ENCODE results near the gene FANCG. TPM values are rescaled to one million over a fixed set of nuclear protein-coding genes. Genes with fewer than 3 reads are reported as not detected.

FANCG gene
- total and polyA plus RNA-seq, 2 donors (not counting 1 experiment from before 2014, with no cell fraction given): 26.5 to 40.1 TPM

DNA sequence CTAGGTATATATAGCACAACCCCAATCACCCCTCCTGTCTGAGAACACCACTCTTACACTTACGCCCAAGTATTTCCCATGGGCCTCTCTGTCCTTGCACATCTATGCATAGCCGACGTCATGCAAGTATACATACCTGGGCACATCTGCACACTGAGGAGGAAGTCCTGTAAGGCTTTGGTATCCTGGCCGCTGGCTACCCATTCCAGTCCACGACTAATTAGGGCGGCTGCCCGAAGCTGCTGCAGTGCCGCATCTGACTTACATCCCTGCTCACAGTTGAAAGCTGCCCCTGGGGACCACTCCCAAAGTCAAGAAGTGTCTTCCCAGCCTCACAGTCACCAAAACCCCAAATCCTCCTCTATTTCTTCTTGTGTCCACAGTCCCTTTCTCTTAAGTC lies 5.0 kb downstream of the FANCG start:
- Histone ChIP-seq H3K4me1 (ENCODE audit: control insufficient read depth in 2 of 2, insufficient read depth in 2 of 2, low read length in 2 of 2) (peaks cover 25 to 34% of the 10 kb centered on the region in 2 donors), H3K79me2 (ENCODE audit: control insufficient read depth, insufficient read depth, low read length) (peaks cover 61% of the 10 kb centered on the region), H3K36me3 (replicated peaks in 1 of 2; ENCODE audit: control extremely low read depth in 1 of 2, control insufficient read depth in 1 of 2, extremely low read depth in 1 of 2, insufficient read depth in 2 of 2, low read length in 1 of 2) (peaks cover 1 to 24% of the 10 kb centered on the region in 2 experiments), H2AFZ (ENCODE audit: insufficient read depth, low read depth, low read length, poor library complexity, severe bottlenecking) (no peak overlapping the region), H3K9me3 (ENCODE audit: control extremely low read depth in 1 of 3, control insufficient read depth in 2 of 3, insufficient read depth in 1 of 3, low read length in 2 of 3) (no peaks in the 10 kb centered on the region), H3K4me2 (replicated peaks; ENCODE audit: low read depth, low read length, poor library complexity, severe bottlenecking) (no peak overlapping the region), H3K27ac (ENCODE audit: low read length in 2 of 2) (no peak overlapping the region), H3K4me3 (ENCODE audit: control extremely low read depth in 1 of 5, extremely low read depth in 1 of 5, insufficient read depth in 1 of 5, low read depth in 2 of 5, low read length in 4 of 5) (no peak overlapping the region), H3K27me3 (replicated peaks in 1 of 4; ENCODE audit: control extremely low read depth in 1 of 4, control insufficient read depth in 3 of 4, insufficient read depth in 4 of 4, low read length in 3 of 4) (no peaks in the 10 kb centered on the region), H4K20me1 (ENCODE audit: control insufficient read depth, insufficient read depth, low read length, poor library complexity, severe bottlenecking) (peaks cover 26% of the 10 kb centered on the region), H3K9ac (ENCODE audit: low read length) (no peak overlapping the region)
- DNase-seq (no peak), ATAC-seq (ENCODE audit: low read depth) (no peak)
- H3K9me3 Mint-ChIP-seq (ENCODE audit: insufficient read depth): no peaks in the 10 kb centered on the region
- H3K27ac Mint-ChIP-seq: no peak overlapping the region
- intact Hi-C loops (cut with micrococcal nuclease): loop anchor here (10.0 kb wide), 1 partner anchor 660 kb away; the partner anchor contains the start of genes CREB3 and TLN1
- peaks cover 37% of the 10 kb centered on the region for H3K4me1 Mint-ChIP-seq
- ChIA-PET CTCF (no interaction called here), POLR2A (no interaction called here)
- WGBS (ENCODE audit: insufficient coverage): 100% methylated on average over 8 of the region's 8 CpGs
- TF ChIP-seq EZH2 (IDR thresholded peaks at IDR 0.05; ENCODE audit: borderline replicate concordance, insufficient read depth, low read depth, low read length, poor library complexity, severe bottlenecking): no peak
- TF ChIP-seq CTCF (IDR thresholded peaks at IDR 0.05): no peak
- H3K27me3 Mint-ChIP-seq: no peaks in the 10 kb centered on the region
- no peak overlapping the region for H3K4me3 Mint-ChIP-seq

DNA sequence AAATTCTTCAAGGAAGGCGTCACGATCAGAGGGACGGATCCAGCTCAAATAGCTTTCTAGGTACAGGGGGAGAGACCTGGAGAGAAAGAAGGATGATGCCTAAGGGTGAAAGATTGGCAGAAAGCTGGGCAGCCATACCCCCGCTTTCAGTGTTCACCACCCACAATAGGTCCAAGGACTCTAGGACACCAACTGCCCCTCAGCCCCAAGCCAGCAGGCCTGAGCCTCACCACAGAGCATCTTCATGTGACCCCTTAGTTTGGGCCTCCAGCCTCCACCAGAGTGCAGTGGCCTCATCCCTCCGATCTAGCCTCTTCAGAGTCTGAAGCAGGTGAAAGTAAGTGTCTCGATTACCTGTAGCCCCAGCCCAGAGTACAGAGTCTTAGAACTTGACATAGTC lies 5.6 kb downstream of the FANCG start:
- H3K4me3 ChIP-seq (ENCODE audit: control extremely low read depth in 1 of 5, extremely low read depth in 1 of 5, insufficient read depth in 1 of 5, low read depth in 2 of 5, low read length in 4 of 5): no peak overlapping the region
- no peak overlapping the region for H2AFZ ChIP-seq (ENCODE audit: insufficient read depth, low read depth, low read length, poor library complexity, severe bottlenecking)
- Mint-ChIP-seq H3K27ac (no peak overlapping the region), H3K9me3 (ENCODE audit: insufficient read depth) (no peaks in the 10 kb centered on the region), H3K27me3 (no peaks in the 10 kb centered on the region), H3K4me1 (peaks cover 38% of the 10 kb centered on the region), H3K4me3 (no peak overlapping the region)
- H3K79me2 ChIP-seq (ENCODE audit: control insufficient read depth, insufficient read depth, low read length): peaks cover 67% of the 10 kb centered on the region
- H3K4me2 ChIP-seq (replicated peaks; ENCODE audit: low read depth, low read length, poor library complexity, severe bottlenecking): no peak overlapping the region
- peaks cover 29 to 37% of the 10 kb centered on the region in 2 donors for H3K4me1 ChIP-seq (ENCODE audit: control insufficient read depth in 2 of 2, insufficient read depth in 2 of 2, low read length in 2 of 2)
- intact Hi-C loops (cut with micrococcal nuclease): loop anchor here (10.0 kb wide), 1 partner anchor 661 kb away; the partner anchor contains the start of genes CREB3 and TLN1
- H4K20me1 ChIP-seq (ENCODE audit: control insufficient read depth, insufficient read depth, low read length, poor library complexity, severe bottlenecking): peaks cover 33% of the 10 kb centered on the region
- ChIA-PET POLR2A (no interaction called here), CTCF (interaction anchor here (0.7 kb wide), 1 partner anchor 24 kb away, joined by 4 read pairs; no protein-coding TSS in a partner anchor)
- H3K9ac ChIP-seq (ENCODE audit: low read length): no peak overlapping the region
- peaks cover 1 to 25% of the 10 kb centered on the region in 2 experiments for H3K36me3 ChIP-seq (replicated peaks in 1 of 2; ENCODE audit: control extremely low read depth in 1 of 2, control insufficient read depth in 1 of 2, extremely low read depth in 1 of 2, insufficient read depth in 2 of 2, low read length in 1 of 2)
- H3K27ac ChIP-seq (ENCODE audit: low read length in 2 of 2): no peak overlapping the region
- ATAC-seq (ENCODE audit: low read depth) (no peak), DNase-seq (no peak)
- WGBS (ENCODE audit: insufficient coverage): 100% methylated on average over 2 of the region's 6 CpGs
- no peaks in the 10 kb centered on the region for H3K9me3 ChIP-seq (ENCODE audit: control extremely low read depth in 1 of 3, control insufficient read depth in 2 of 3, insufficient read depth in 1 of 3, low read length in 2 of 3)
- H3K27me3 ChIP-seq (replicated peaks in 1 of 4; ENCODE audit: control extremely low read depth in 1 of 4, control insufficient read depth in 3 of 4, insufficient read depth in 4 of 4, low read length in 3 of 4): no peaks in the 10 kb centered on the region
- TF ChIP-seq CTCF (IDR thresholded peaks at IDR 0.05): no peak
- TF ChIP-seq EZH2 (IDR thresholded peaks at IDR 0.05; ENCODE audit: borderline replicate concordance, insufficient read depth, low read depth, low read length, poor library complexity, severe bottlenecking): no peak
